GM23248 (cell line): ENCODE measurements around the gene GALNS. TPM values are rescaled to one million over a fixed set of nuclear protein-coding genes. Genes with fewer than 3 reads are reported as not detected.

Experiments
- DNase-seq: peaks from one replicate; pipeline ENCODE4 v3.0.0-alpha.2; 2015
- H2AFZ ChIP-seq: fragments of 200-600 bp; sonication (generic); 2 replicates; pipeline ENCODE4 v1.6.1; 2016; ENCODE audit warnings: antibody characterized with exemption
- H3F3A ChIP-seq: fragments of 200-600 bp; sonication (generic); 2 replicates; pipeline ENCODE4 v1.6.1; 2016; ENCODE audit warnings: mild to moderate bottlenecking, antibody characterized with exemption, mixed run types; ENCODE audit not compliant: insufficient read depth
- H3K27ac ChIP-seq: fragments of 200-600 bp; sonication (generic); 2 replicates; pipeline ENCODE4 v1.5.1; 2016; ENCODE audit warnings: mild to moderate bottlenecking
- H3K27me3 ChIP-seq: fragments of 200-600 bp; sonication (generic); replicated peaks from 2 replicates; pipeline ENCODE4 v1.6.1; 2016; ENCODE audit warnings: mild to moderate bottlenecking; ENCODE audit not compliant: insufficient read depth
- H3K36me3 ChIP-seq: fragments of 200-600 bp; sonication (generic); 2 replicates; pipeline ENCODE4 v1.6.1; 2016; ENCODE audit warnings: low read depth, mild to moderate bottlenecking
- H3K4me1 ChIP-seq: fragments of 200-600 bp; sonication (generic); 2 replicates; pipeline ENCODE4 v1.6.1; 2016; ENCODE audit warnings: mild to moderate bottlenecking; ENCODE audit not compliant: insufficient read depth
- H3K4me2 ChIP-seq: fragments of 200-600 bp; sonication (generic); one replicate; pipeline ENCODE4 v1.6.1; 2016; ENCODE audit warnings: mild to moderate bottlenecking; ENCODE audit not compliant: unreplicated experiment
- H3K4me3 ChIP-seq: fragments of 200-600 bp; sonication (generic); 2 replicates; pipeline ENCODE4 v1.5.1; 2016; ENCODE audit warnings: mild to moderate bottlenecking
- H3K79me2 ChIP-seq: fragments of 200-600 bp; sonication (generic); 2 replicates; pipeline ENCODE4 v1.6.1; 2016; ENCODE audit warnings: mild to moderate bottlenecking; ENCODE audit not compliant: insufficient read depth
- H3K9ac ChIP-seq: fragments of 200-600 bp; sonication (generic); 2 replicates; pipeline ENCODE4 v1.6.1; 2016; ENCODE audit warnings: mild to moderate bottlenecking
- H3K9me2 ChIP-seq: fragments of 200-600 bp; sonication (generic); 2 replicates; pipeline ENCODE4 v1.6.1; 2016; ENCODE audit warnings: mixed run types, mild to moderate bottlenecking, moderate library complexity; ENCODE audit not compliant: insufficient read depth
- H3K9me3 ChIP-seq: fragments of 200-600 bp; sonication (generic); one replicate; pipeline ENCODE4 v1.6.1; 2017; ENCODE audit warnings: low read depth
- H4K20me1 ChIP-seq: fragments of 200-600 bp; sonication (generic); 2 replicates; pipeline ENCODE4 v1.6.0; 2016; ENCODE audit not compliant: insufficient read depth
- EZH2 ChIP-seq: fragments of 200-600 bp; sonication (generic); IDR thresholded peaks from 2 replicates; pipeline ENCODE4 v1.6.1; 2018; ENCODE audit warnings: antibody characterized with exemption, mild to moderate bottlenecking; ENCODE audit not compliant: insufficient read depth, poor library complexity, severe bottlenecking
- EZH2phosphoT487 ChIP-seq: fragments of 200-600 bp; sonication (generic); IDR thresholded peaks from 2 replicates; pipeline ENCODE4 v1.6.1; 2018; ENCODE audit warnings: antibody characterized with exemption, moderate library complexity, mild to moderate bottlenecking, low read depth; ENCODE audit not compliant: insufficient read depth
- WGBS, 2 experiments: methylation state at CpG; one replicate each; pipeline ENCODE4 v1.1.6; 2015 to 2017; ENCODE audit warnings: low lambda C conversion rate in 2 of 2, low coverage in 1 of 2; ENCODE audit errors: missing lambda C conversion rate in 2 of 2; 5-methylcytosine and 5-hydroxymethylcytosine counted together
- in situ Hi-C: fragments of 300-500 bp; cut with MboI; formaldehyde crosslinking; loops from 2 replicates; pipeline ENCODE4 v1.15.0; 2020
- polyA plus RNA-seq: library from polyadenylated mRNA; unstranded; fragments of >200 nt; fragmentation: Nextera tagmentation; extraction: Ambion mirVana; gene quantifications from 2 replicates; pipeline ENCODE4 v1.2.1, GENCODE V29; 2016
- total RNA-seq: library from RNA; depleted of rRNA; stranded (reverse); fragments of >200 nt; shearing (Covaris generic); gene quantifications from 2 replicates; pipeline ENCODE4 v1.2.3, GENCODE V29; 2014

Gene GALNS
- total and polyA plus RNA-seq, 2 experiments from 2014 or later: 24.0 to 39.0 TPM

DNA sequence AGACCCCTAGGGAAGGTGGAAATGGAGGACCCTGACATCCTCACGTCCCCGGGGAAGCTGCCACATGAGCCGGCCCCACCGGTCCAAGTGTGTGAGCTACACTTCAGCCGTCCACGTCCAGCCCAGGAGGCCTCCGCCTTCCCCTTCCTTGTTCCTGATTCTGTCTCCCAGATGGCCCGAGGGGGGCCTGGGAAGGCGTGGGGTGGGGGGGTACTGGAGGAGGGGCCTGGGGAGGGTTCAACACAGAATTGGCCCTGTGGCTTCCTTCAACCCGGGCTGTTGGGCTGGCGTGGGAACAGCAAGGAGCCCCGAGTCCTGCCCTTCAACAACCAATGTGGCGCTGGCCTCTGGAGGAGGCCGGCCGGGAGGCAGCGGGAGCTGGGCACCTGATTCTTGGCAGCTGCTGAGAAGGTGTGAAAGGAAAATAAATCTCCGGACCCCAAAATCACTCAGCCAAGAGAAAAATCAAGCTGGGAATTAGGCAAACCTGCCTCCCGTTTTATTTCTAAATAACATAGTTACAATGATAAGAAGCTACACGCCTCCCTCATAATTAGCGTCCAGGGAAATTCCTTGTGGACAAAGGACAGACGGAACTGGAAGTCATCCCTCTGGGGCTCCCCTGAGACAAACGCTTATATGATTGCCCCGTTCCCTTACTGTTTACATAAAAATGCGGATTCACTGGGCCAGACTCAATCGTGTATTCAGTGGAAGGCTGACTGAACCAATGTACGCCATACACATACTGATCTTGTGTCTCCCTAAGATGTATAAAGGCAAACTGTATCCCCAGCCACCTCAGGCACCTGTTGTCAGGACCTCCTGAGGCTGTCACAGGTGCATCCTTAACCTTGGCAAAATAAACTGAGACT is 43.2 kb downstream of the GALNS start:
- H4K20me1 ChIP-seq: no peaks in the 10 kb centered on the region
- no peak for DNase-seq
- H3K4me1 ChIP-seq: peaks cover 13% of the 10 kb centered on the region
- in situ Hi-C loops: no loop called here
- no peaks in the 10 kb centered on the region for H3K36me3 ChIP-seq
- no peak overlapping the region for H2AFZ ChIP-seq
- H3K9ac ChIP-seq: peak overlapping the region; percentile 89; the same call in 1 of the 2 replicates
- peaks cover 17% of the 10 kb centered on the region for H3K79me2 ChIP-seq
- WGBS, 2 experiments: 53% methylated on average over 22 to 26 of the region's 26 CpGs
- H3K4me2 ChIP-seq: no peak overlapping the region
- no peaks in the 10 kb centered on the region for H3K27me3 ChIP-seq
- TF ChIP-seq EZH2: no peak
- no peak for TF ChIP-seq EZH2phosphoT487
- H3K27ac ChIP-seq: peak overlapping the region; percentile 83
- H3K9me3 ChIP-seq: no peaks in the 10 kb centered on the region
- H3F3A ChIP-seq: no peaks in the 10 kb centered on the region; the same call in 1 of the 2 replicates
- no peak overlapping the region for H3K4me3 ChIP-seq
- no peaks in the 10 kb centered on the region for H3K9me2 ChIP-seq

DNA sequence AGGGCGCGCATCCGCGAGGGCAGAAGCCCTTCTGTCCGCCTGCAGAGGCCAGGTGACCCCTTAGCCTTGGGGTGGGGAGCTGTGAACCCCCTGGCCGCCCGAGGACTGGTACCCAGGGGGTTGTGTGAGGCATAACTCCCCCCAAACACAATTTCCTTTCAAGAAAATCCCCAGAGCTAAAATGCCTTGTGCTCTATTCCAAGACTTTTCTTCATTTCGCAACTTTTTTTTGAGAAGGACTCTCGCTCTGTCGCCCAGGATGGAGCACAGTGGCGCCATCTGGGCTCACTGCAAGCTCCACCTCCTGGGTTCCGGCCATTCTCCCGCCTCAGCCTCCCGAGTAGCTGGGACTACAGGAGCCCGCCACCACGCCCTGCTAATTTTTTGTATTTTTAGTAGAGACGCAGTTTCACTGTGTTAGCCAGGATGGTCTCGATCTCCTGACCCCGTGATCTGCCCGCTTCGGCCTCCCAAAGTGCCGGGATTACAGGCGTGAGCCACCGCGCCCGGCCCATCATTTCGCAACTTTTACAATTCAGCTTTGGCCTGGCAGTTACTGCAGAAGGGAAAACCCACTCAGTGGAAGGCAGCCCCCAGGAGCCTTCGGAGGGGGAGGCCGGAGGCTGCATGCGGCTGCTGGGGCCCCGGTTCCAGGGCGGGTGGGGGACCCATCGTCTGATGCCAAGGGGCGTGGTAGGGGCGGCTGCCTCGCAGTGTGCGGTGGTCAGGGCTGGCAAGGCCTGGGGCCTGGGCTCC is 44.1 kb downstream of the GALNS start:
- Histone ChIP-seq H3K27ac (peak overlapping the region; percentile 83), H3K9ac (peak overlapping the region; percentile 89)
- 8 to 11% methylated on average over 36 to 37 of the region's 37 CpGs for WGBS, 2 experiments

DNA sequence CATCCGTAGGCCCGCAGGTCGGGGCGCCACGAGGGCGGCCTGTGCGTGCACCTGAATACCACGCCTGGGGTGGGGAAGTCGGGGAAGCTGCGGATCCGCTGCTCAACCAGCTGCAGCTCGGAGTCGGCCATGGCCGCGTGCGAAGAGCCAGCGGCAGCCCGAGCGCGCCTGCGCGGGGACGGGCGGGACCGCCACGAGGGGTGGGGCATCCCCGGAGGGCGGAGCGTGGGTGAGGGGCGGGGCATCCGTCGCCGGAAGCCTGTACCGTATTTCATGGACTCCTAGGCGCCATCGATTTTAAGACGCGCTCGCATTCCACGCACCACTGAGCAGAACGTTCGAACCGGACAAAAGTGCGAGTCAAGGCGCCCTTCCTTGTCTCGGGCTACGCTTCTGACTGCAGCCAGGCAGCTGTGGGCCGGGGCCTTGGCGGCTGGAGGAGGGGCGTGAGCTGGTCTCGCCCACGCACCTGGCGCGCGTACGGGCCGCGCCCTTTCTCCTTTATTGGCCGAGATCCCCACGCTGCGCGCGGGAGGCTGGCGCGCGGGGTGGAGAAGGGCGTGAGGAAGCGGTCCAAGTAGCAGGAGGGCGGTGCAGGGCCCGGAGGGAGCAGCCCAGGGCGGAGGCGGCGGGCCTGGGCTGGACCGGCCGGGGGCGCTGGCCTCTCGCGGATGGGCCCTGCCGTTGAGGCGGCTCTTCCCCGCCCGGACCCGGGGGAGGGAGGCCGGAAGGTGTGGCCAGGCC is 44.8 kb downstream of the GALNS start, which contains the start of gene APRT:
Gene APRT, minus strand, starts transcription at position 160 of the 744 bp plus-strand sequence. Its CDS starts 29 bp downstream, at position 131.
- in situ Hi-C loops: no loop called here

More for the DNA sequence above, 44.1 kb downstream of the GALNS start:
- Histone ChIP-seq H3K9me2 (no peaks in the 10 kb centered on the region), H3K79me2 (peaks cover 17% of the 10 kb centered on the region), H4K20me1 (no peaks in the 10 kb centered on the region), H3K27me3 (no peaks in the 10 kb centered on the region), H3F3A (no peaks in the 10 kb centered on the region; the same call in 1 of the 2 replicates), H3K4me2 (peak overlapping the region; percentile 82), H3K36me3 (no peaks in the 10 kb centered on the region), H3K9me3 (no peaks in the 10 kb centered on the region), H2AFZ (peak overlapping the region; percentile 70), H3K4me3 (peak overlapping the region; percentile 79), H3K4me1 (peaks cover 13% of the 10 kb centered on the region)
- TF ChIP-seq EZH2phosphoT487: no peak
- TF ChIP-seq EZH2: no peak
- in situ Hi-C loops: no loop called here
- DNase-seq: peak; percentile 76

More for the DNA sequence above, 44.8 kb downstream of the GALNS start, which contains the start of gene APRT:
- H3K4me2 ChIP-seq: peak within 1 kb of the TSS; percentile 82
- no peaks in the 10 kb centered on the region for H3K27me3 ChIP-seq
- H3K36me3 ChIP-seq: no peaks in the 10 kb centered on the region
- peaks cover 13% of the 10 kb centered on the region for H3K4me1 ChIP-seq
- H3F3A ChIP-seq: no peaks in the 10 kb centered on the region; the same call in 1 of the 2 replicates
- H3K9me3 ChIP-seq: no peaks in the 10 kb centered on the region
- TF ChIP-seq EZH2phosphoT487: no peak
- TF ChIP-seq EZH2: no peak
- no peaks in the 10 kb centered on the region for H4K20me1 ChIP-seq
- peak; percentile 96 for DNase-seq
- no peaks in the 10 kb centered on the region for H3K9me2 ChIP-seq
- peak within 1 kb of the TSS; percentile 89 for H3K9ac ChIP-seq
- peak within 1 kb of the TSS; percentile 70 for H2AFZ ChIP-seq
- H3K27ac ChIP-seq: peak within 1 kb of the TSS; percentile 83
- H3K4me3 ChIP-seq: peak within 1 kb of the TSS; percentile 79
- peaks cover 17% of the 10 kb centered on the region for H3K79me2 ChIP-seq
- WGBS, 2 experiments: 1% methylated on average over 69 to 81 of the region's 84 CpGs
